OCI-LY1 (cell line): ENCODE measurements around the gene SPESP1.

ENCODE experiments used
- CTCF ChIP-seq: fragments of 200-600 bp; sonication (generic), shearing (Covaris generic); IDR thresholded peaks from 2 replicates; pipeline ENCODE4 v1.5.1; 2017; ENCODE audit warnings: mild to moderate bottlenecking, antibody characterized with exemption, low read length, moderate library complexity, mixed read lengths
- EZH2 ChIP-seq: fragments of 200-600 bp; sonication (generic), shearing (Covaris generic); IDR thresholded peaks from 2 replicates; pipeline ENCODE4 v1.8.0; 2017; ENCODE audit warnings: borderline replicate concordance, mixed run types, mild to moderate bottlenecking, antibody characterized with exemption, low read length, moderate library complexity, mixed read lengths

DNA sequence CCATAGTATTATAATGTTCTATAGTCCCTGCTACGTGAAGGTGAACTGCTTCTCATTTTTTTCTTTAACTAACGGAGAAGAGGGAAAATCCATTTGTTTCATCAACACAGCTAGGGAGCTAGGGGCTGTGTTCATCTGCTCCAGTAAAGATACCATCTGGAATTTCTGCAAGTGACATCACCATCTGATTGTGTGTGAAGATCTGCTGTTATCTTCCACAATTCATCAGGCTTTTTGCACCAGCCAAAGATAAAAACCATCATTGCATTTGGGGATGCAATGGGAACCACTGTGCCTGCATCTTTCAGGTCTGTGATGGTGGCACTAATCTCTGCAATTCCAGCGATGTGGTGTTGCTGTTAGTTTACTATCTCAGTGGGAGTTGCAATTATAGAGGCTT, 48.7 kb downstream of the SPESP1 start:
- TF ChIP-seq CTCF (no peak), EZH2 (no peak)
